ENCODE measurements around the gene TEX28.
"Not testable (repeated sequence)": the region's sequence is repeated elsewhere in the genome, so short reads cannot be mapped to it uniquely, and the experiment has no call there.

TEX28 gene

GRCh38 chrX:154298312-154298711 lies 3.4 kb upstream of the TEX28 start:
- peak overlapping the region; percentile 90 for H3K27ac ChIP-seq (ENCODE audit: low read depth, low read length)
- H2AFZ ChIP-seq (ENCODE audit: low read depth, low read length, severe bottlenecking) = no peak overlapping the region
- H3K36me3 ChIP-seq (ENCODE audit: low read length) = no peaks in the 10 kb centered on the region
- H3K9me3 ChIP-seq (ENCODE audit: insufficient read depth, low read length) = no peaks in the 10 kb centered on the region
- no peaks in the 10 kb centered on the region for H3K27me3 ChIP-seq (ENCODE audit: low read length)
- TF ChIP-seq EZH2phosphoT487 (conservative IDR thresholded peaks at IDR 0.05; ENCODE audit: low read length) = no peak
- TF ChIP-seq, protein P1, sequence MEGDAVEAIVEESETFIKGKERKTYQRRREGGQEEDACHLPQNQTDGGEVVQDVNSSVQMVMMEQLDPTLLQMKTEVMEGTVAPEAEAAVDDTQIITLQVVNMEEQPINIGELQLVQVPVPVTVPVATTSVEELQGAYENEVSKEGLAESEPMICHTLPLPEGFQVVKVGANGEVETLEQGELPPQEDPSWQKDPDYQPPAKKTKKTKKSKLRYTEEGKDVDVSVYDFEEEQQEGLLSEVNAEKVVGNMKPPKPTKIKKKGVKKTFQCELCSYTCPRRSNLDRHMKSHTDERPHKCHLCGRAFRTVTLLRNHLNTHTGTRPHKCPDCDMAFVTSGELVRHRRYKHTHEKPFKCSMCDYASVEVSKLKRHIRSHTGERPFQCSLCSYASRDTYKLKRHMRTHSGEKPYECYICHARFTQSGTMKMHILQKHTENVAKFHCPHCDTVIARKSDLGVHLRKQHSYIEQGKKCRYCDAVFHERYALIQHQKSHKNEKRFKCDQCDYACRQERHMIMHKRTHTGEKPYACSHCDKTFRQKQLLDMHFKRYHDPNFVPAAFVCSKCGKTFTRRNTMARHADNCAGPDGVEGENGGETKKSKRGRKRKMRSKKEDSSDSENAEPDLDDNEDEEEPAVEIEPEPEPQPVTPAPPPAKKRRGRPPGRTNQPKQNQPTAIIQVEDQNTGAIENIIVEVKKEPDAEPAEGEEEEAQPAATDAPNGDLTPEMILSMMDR (IDR thresholded peaks at IDR 0.05; ENCODE audit: insufficient read depth, low read length, poor library complexity, severe bottlenecking) = no peak
- H3K9ac ChIP-seq (ENCODE audit: low read length) = peak overlapping the region; percentile 40; the same call in 1 of the 2 replicates
- peak overlapping the region; percentile 57 for H3K4me2 ChIP-seq (ENCODE audit: low read depth, low read length, poor library complexity, severe bottlenecking)
- no peaks in the 10 kb centered on the region for H3K79me2 ChIP-seq (ENCODE audit: insufficient read depth, low read length)
- no peak overlapping the region for H3K4me3 ChIP-seq (ENCODE audit: insufficient read depth, low read length, poor library complexity, severe bottlenecking)
- H3F3A ChIP-seq (ENCODE audit: insufficient read depth) = peaks cover 13% of the 10 kb centered on the region
- no peaks in the 10 kb centered on the region for H3K9me2 ChIP-seq (replicated peaks; ENCODE audit: insufficient read depth, low read length)
- H4K20me1 ChIP-seq (ENCODE audit: low read depth, low read length) = no peaks in the 10 kb centered on the region

- Histone ChIP-seq H3K27me3 (ENCODE audit: low read length) (no peaks in the 10 kb centered on the region), H3K36me3 (ENCODE audit: low read length) (no peaks in the 10 kb centered on the region), H4K20me1 (ENCODE audit: low read depth, low read length) (no peaks in the 10 kb centered on the region), H3K9me3 (ENCODE audit: insufficient read depth, low read length) (no peaks in the 10 kb centered on the region), H2AFZ (ENCODE audit: low read depth, low read length, severe bottlenecking) (no peak overlapping the region), H3F3A (ENCODE audit: insufficient read depth) (peaks cover 13% of the 10 kb centered on the region), H3K27ac (ENCODE audit: low read depth, low read length) (no peak overlapping the region), H3K79me2 (ENCODE audit: insufficient read depth, low read length) (no peaks in the 10 kb centered on the region), H3K9me2 (replicated peaks; ENCODE audit: insufficient read depth, low read length) (no peaks in the 10 kb centered on the region), H3K4me3 (ENCODE audit: insufficient read depth, low read length, poor library complexity, severe bottlenecking) (no peak overlapping the region), H3K4me2 (ENCODE audit: low read depth, low read length, poor library complexity, severe bottlenecking) (no peak overlapping the region), H3K9ac (ENCODE audit: low read length) (no peak overlapping the region)
- no peak for TF ChIP-seq EZH2phosphoT487 (conservative IDR thresholded peaks at IDR 0.05; ENCODE audit: low read length)
- TF ChIP-seq, protein P1 (IDR thresholded peaks at IDR 0.05; ENCODE audit: insufficient read depth, low read length, poor library complexity, severe bottlenecking) = no peak
Observed at GRCh38 chrX:154296731-154297130, 1.8 kb upstream of the TEX28 start.

- H3K27ac ChIP-seq (ENCODE audit: low read depth, low read length) = no peak within 1 kb of the TSS
- no peaks in the 10 kb centered on the region for H3K9me3 ChIP-seq (ENCODE audit: insufficient read depth, low read length)
- no peaks in the 10 kb centered on the region for H3K9me2 ChIP-seq (replicated peaks; ENCODE audit: insufficient read depth, low read length)
- no peak within 1 kb of the TSS for H3K9ac ChIP-seq (ENCODE audit: low read length)
- no peaks in the 10 kb centered on the region for H3K27me3 ChIP-seq (ENCODE audit: low read length)
- H3K79me2 ChIP-seq (ENCODE audit: insufficient read depth, low read length) = no peaks in the 10 kb centered on the region
- H3K36me3 ChIP-seq (ENCODE audit: low read length) = no peaks in the 10 kb centered on the region
- H2AFZ ChIP-seq (ENCODE audit: low read depth, low read length, severe bottlenecking) = no peak within 1 kb of the TSS
- H3K4me2 ChIP-seq (ENCODE audit: low read depth, low read length, poor library complexity, severe bottlenecking) = no peak within 1 kb of the TSS
- peaks cover 13% of the 10 kb centered on the region for H3F3A ChIP-seq (ENCODE audit: insufficient read depth)
- H3K4me3 ChIP-seq (ENCODE audit: insufficient read depth, low read length, poor library complexity, severe bottlenecking) = no peak within 1 kb of the TSS
- no peaks in the 10 kb centered on the region for H4K20me1 ChIP-seq (ENCODE audit: low read depth, low read length)
- TF ChIP-seq EZH2phosphoT487 (conservative IDR thresholded peaks at IDR 0.05; ENCODE audit: low read length) = no peak
- TF ChIP-seq, protein P1 (IDR thresholded peaks at IDR 0.05; ENCODE audit: insufficient read depth, low read length, poor library complexity, severe bottlenecking) = no peak
Observed at GRCh38 chrX:154295664-154296310, 863 bp upstream of the TEX28 start, which contains the start of gene TKTL1. TSS of gene TKTL1 (plus strand) at chrX:154295795. CDS start at chrX:154295860, 65 bp downstream.

GRCh38 chrX:154286406-154286805 lies 8.5 kb downstream of the TEX28 start:
- H3K79me2 ChIP-seq (ENCODE audit: insufficient read depth, low read length); H3K4me2 ChIP-seq (ENCODE audit: low read depth, low read length, poor library complexity, severe bottlenecking): not testable (repeated sequence)

GRCh38 chrX:154284489-154285338 lies 10.2 kb downstream of the TEX28 start:
- not testable (repeated sequence) for H3K9me3 ChIP-seq (ENCODE audit: insufficient read depth, low read length); H3K9me2 ChIP-seq (replicated peaks; ENCODE audit: insufficient read depth, low read length); H3K36me3 ChIP-seq (ENCODE audit: low read length); H4K20me1 ChIP-seq (ENCODE audit: low read depth, low read length); H3K9ac ChIP-seq (ENCODE audit: low read length); H3K27me3 ChIP-seq (ENCODE audit: low read length); H3F3A ChIP-seq (ENCODE audit: insufficient read depth); H3K4me2 ChIP-seq (ENCODE audit: low read depth, low read length, poor library complexity, severe bottlenecking); H2AFZ ChIP-seq (ENCODE audit: low read depth, low read length, severe bottlenecking); H3K4me3 ChIP-seq (ENCODE audit: insufficient read depth, low read length, poor library complexity, severe bottlenecking); H3K27ac ChIP-seq (ENCODE audit: low read depth, low read length); H3K79me2 ChIP-seq (ENCODE audit: insufficient read depth, low read length)

More at GRCh38 chrX:154286406-154286805, 8.5 kb downstream of the TEX28 start:
- not testable (repeated sequence) for H3K4me3 ChIP-seq (ENCODE audit: insufficient read depth, low read length, poor library complexity, severe bottlenecking); H3K36me3 ChIP-seq (ENCODE audit: low read length); H2AFZ ChIP-seq (ENCODE audit: low read depth, low read length, severe bottlenecking); H3F3A ChIP-seq (ENCODE audit: insufficient read depth); H3K27ac ChIP-seq (ENCODE audit: low read depth, low read length); H3K9me3 ChIP-seq (ENCODE audit: insufficient read depth, low read length); H4K20me1 ChIP-seq (ENCODE audit: low read depth, low read length); H3K9ac ChIP-seq (ENCODE audit: low read length); H3K9me2 ChIP-seq (replicated peaks; ENCODE audit: insufficient read depth, low read length); H3K27me3 ChIP-seq (ENCODE audit: low read length)
